Hepatocyte (in vitro differentiated cells): ENCODE results near the gene ABCA2. TPM values are rescaled to one million over a fixed set of nuclear protein-coding genes. Genes with fewer than 3 reads are reported as not detected.

Experiments
- DNase-seq: peaks from one replicate; pipeline ENCODE4 v3.0.0-alpha.2; 2016; ENCODE audit warnings: low spot score
- H2AFZ ChIP-seq: fragments of 200-600 bp; sonication (generic); 2 replicates; pipeline ENCODE4 v1.6.0; 2016; ENCODE audit warnings: antibody characterized with exemption, mild to moderate bottlenecking
- H3K27ac ChIP-seq: fragments of 200-600 bp; sonication (generic); 2 replicates; pipeline ENCODE4 v1.5.1; 2016; ENCODE audit warnings: mild to moderate bottlenecking
- H3K27me3 ChIP-seq: fragments of 200-600 bp; sonication (generic); 2 replicates; pipeline ENCODE4 v1.6.1; 2016
- H3K36me3 ChIP-seq: fragments of 200-600 bp; sonication (generic); replicated peaks from 2 replicates; pipeline ENCODE4 v1.5.1; 2016; ENCODE audit warnings: low read depth; ENCODE audit not compliant: insufficient read depth
- H3K4me1 ChIP-seq: fragments of 200-600 bp; sonication (generic); 2 replicates; pipeline ENCODE4 v1.5.1; 2016; ENCODE audit warnings: mild to moderate bottlenecking, moderate library complexity; ENCODE audit not compliant: insufficient read depth
- H3K4me2 ChIP-seq: fragments of 200-600 bp; sonication (generic); 2 replicates; pipeline ENCODE4 v1.6.0; 2016
- H3K4me3 ChIP-seq: fragments of 200-600 bp; sonication (generic); 2 replicates; pipeline ENCODE4 v1.5.1; 2016; ENCODE audit warnings: mild to moderate bottlenecking
- H3K79me2 ChIP-seq: fragments of 200-600 bp; sonication (generic); 2 replicates; pipeline ENCODE4 v1.6.0; 2017; ENCODE audit warnings: mild to moderate bottlenecking
- H3K9me2 ChIP-seq: fragments of 200-600 bp; sonication (generic); replicated peaks from 2 replicates; pipeline ENCODE4 v1.6.0; 2017; ENCODE audit warnings: mild to moderate bottlenecking; ENCODE audit not compliant: insufficient read depth
- H3K9me3 ChIP-seq: fragments of 200-600 bp; sonication (generic); 2 replicates; pipeline ENCODE4 v1.5.1; 2016; ENCODE audit warnings: low read depth, mild to moderate bottlenecking
- H4K20me1 ChIP-seq: fragments of 200-600 bp; sonication (generic); 2 replicates; pipeline ENCODE4 v1.6.0; 2016; ENCODE audit warnings: mild to moderate bottlenecking; ENCODE audit not compliant: insufficient read depth, poor library complexity, severe bottlenecking
- CTCF ChIP-seq: fragments of 200-600 bp; sonication (generic); IDR thresholded peaks from 2 replicates; pipeline ENCODE4 v1.5.1; 2016; ENCODE audit warnings: antibody characterized with exemption, mild to moderate bottlenecking; ENCODE audit not compliant: poor library complexity
- EZH2 ChIP-seq: fragments of 200-600 bp; sonication (generic); IDR thresholded peaks from 2 replicates; pipeline ENCODE4 v1.6.1; 2016; ENCODE audit warnings: antibody characterized with exemption, mild to moderate bottlenecking, borderline replicate concordance
- EZH2phosphoT487 ChIP-seq: fragments of 200-600 bp; sonication (generic); IDR thresholded peaks from one replicate; pipeline ENCODE4 v1.6.1; 2018; ENCODE audit warnings: antibody characterized with exemption, mild to moderate bottlenecking, low read depth, moderate library complexity; ENCODE audit not compliant: unreplicated experiment, severe bottlenecking
- WGBS: methylation state at CpG from one replicate; pipeline ENCODE4 v1.1.6; 2016; ENCODE audit warnings: low lambda C conversion rate; ENCODE audit errors: missing lambda C conversion rate; 5-methylcytosine and 5-hydroxymethylcytosine counted together
- polyA plus RNA-seq: library from polyadenylated mRNA; unstranded; fragments of >200 nt; fragmentation: Nextera tagmentation; extraction: Ambion mirVana; gene quantifications from 2 replicates; pipeline ENCODE4 v1.2.1, GENCODE V29; 2016
- total RNA-seq: library from RNA; depleted of rRNA; stranded (reverse); fragments of >200 nt; gene quantifications from 2 replicates; pipeline ENCODE4 v1.2.3, GENCODE V29; 2014

The ABCA2 gene
- total and polyA plus RNA-seq, 2 experiments from 2014 or later: 14.6 to 15.6 TPM

- DNase-seq: no peak
- WGBS: 82% methylated on average over 14 of the region's 14 CpGs
- no peaks in the 10 kb centered on the region for H3K9me3 ChIP-seq
- no peaks in the 10 kb centered on the region for H3K27me3 ChIP-seq
- H3K36me3 ChIP-seq: no peaks in the 10 kb centered on the region
- no peak overlapping the region for H3K27ac ChIP-seq
- H2AFZ ChIP-seq: no peak overlapping the region
- H3K79me2 ChIP-seq: no peaks in the 10 kb centered on the region
- H3K4me2 ChIP-seq: no peak overlapping the region
- H3K4me3 ChIP-seq: no peak overlapping the region
- no peaks in the 10 kb centered on the region for H3K4me1 ChIP-seq
- no peaks in the 10 kb centered on the region for H3K9me2 ChIP-seq
- H4K20me1 ChIP-seq: no peaks in the 10 kb centered on the region
- TF ChIP-seq EZH2phosphoT487: no peak
- TF ChIP-seq CTCF: no peak
- no peak for TF ChIP-seq EZH2
These were observed 56.3 kb downstream of the ABCA2 start for GRCh38 chr9:136971746-136972145.

GRCh38 chr9:136970361-136970760 is 57.7 kb downstream of the ABCA2 start:
- Histone ChIP-seq H3K4me2 (no peak overlapping the region), H3K27me3 (no peaks in the 10 kb centered on the region), H3K4me3 (no peak overlapping the region), H4K20me1 (no peaks in the 10 kb centered on the region), H3K9me3 (no peaks in the 10 kb centered on the region), H3K79me2 (no peaks in the 10 kb centered on the region), H3K27ac (no peak overlapping the region), H2AFZ (no peak overlapping the region), H3K9me2 (no peaks in the 10 kb centered on the region), H3K36me3 (no peaks in the 10 kb centered on the region), H3K4me1 (no peaks in the 10 kb centered on the region)
- 87% methylated on average over 7 of the region's 11 CpGs for WGBS
- no peak for TF ChIP-seq EZH2phosphoT487
- TF ChIP-seq EZH2: no peak
- TF ChIP-seq CTCF: no peak
- no peak for DNase-seq

- Histone ChIP-seq H3K4me2 (no peak overlapping the region), H3K27me3 (no peaks in the 10 kb centered on the region), H3K9me3 (no peaks in the 10 kb centered on the region), H3K4me3 (no peak overlapping the region), H2AFZ (no peak overlapping the region), H4K20me1 (no peaks in the 10 kb centered on the region), H3K36me3 (no peaks in the 10 kb centered on the region), H3K79me2 (no peaks in the 10 kb centered on the region), H3K4me1 (no peaks in the 10 kb centered on the region), H3K9me2 (no peaks in the 10 kb centered on the region), H3K27ac (no peak overlapping the region)
- 70% methylated on average over 4 of the region's 5 CpGs for WGBS
- TF ChIP-seq CTCF (no peak), EZH2 (no peak), EZH2phosphoT487 (no peak)
- no peak for DNase-seq
These were observed 58.3 kb downstream of the ABCA2 start for GRCh38 chr9:136969774-136970173.

GRCh38 chr9:136969150-136969549 is 58.9 kb downstream of the ABCA2 start:
- H3K9me2 ChIP-seq: no peaks in the 10 kb centered on the region
- TF ChIP-seq CTCF: no peak
- no peaks in the 10 kb centered on the region for H3K4me1 ChIP-seq
- no peaks in the 10 kb centered on the region for H3K9me3 ChIP-seq
- H3K27me3 ChIP-seq: no peaks in the 10 kb centered on the region
- no peaks in the 10 kb centered on the region for H3K36me3 ChIP-seq
- no peak overlapping the region for H3K27ac ChIP-seq
- no peak for DNase-seq
- WGBS: 86% methylated on average over 16 of the region's 17 CpGs
- no peaks in the 10 kb centered on the region for H4K20me1 ChIP-seq
- no peak overlapping the region for H2AFZ ChIP-seq
- H3K4me2 ChIP-seq: no peak overlapping the region
- H3K4me3 ChIP-seq: no peak overlapping the region
- H3K79me2 ChIP-seq: no peaks in the 10 kb centered on the region
